Ovary (tissue), 3 donors: ENCODE measurements around the gene SLC26A2.
A peak's percentile ranks its signal among the peaks of the same experiment; 100 is the strongest.

ENCODE experiments used
- CTCF ChIP-seq, 3 donors: fragments of 450-650 bp in 2 of 3; fragments of 200-600 bp in 1 of 3; IDR thresholded peaks; one replicate each; pipeline versions ENCODE4 v1.5.1 to v1.8.0; 2016 to 2022; ENCODE audit warnings: antibody characterized with exemption in 3 of 3, mild to moderate bottlenecking in 1 of 3
- EP300 ChIP-seq: sonication (generic); formaldehyde crosslinking; IDR thresholded peaks from one replicate; pipeline ENCODE4 v1.6.1; 2017; ENCODE audit warnings: antibody characterized with exemption
- POLR2A ChIP-seq: fragments of 450-650 bp; IDR thresholded peaks from one replicate; pipeline ENCODE4 v1.6.1; 2017; ENCODE audit warnings: antibody characterized with exemption, mild to moderate bottlenecking, moderate library complexity
- donor health status: DM: no; HTN: no; CAD: no.

GRCh38 chr5:150000256-150000989 lies 39.9 kb downstream of the SLC26A2 start, which contains the start of the genes HMGXB3 and TIGD6:
- TF ChIP-seq CTCF (IDR thresholded peaks at IDR 0.05), result peak in 1 of 3 donors; percentile 15
- TF ChIP-seq POLR2A, result peak; percentile 67
- no peak for TF ChIP-seq EP300
